OCI-LY7 (cell line): ENCODE data around the gene DNASE1L1.

Experiments used
- EZH2phosphoT487 ChIP-seq: fragments of 200-600 bp; sonication (generic); IDR thresholded peaks from 2 replicates; pipeline ENCODE4 v1.6.1; 2018; ENCODE audit warnings: low read depth, borderline replicate concordance, mild to moderate bottlenecking, mixed run types, antibody characterized with exemption, low read length, moderate library complexity, mixed read lengths
- TF ChIP-seq, protein P1 (sequence below): fragments of 200-600 bp; sonication (generic); conservative IDR thresholded peaks from 2 replicates; pipeline ENCODE4 v1.5.1; 2014; ENCODE audit warnings: mild to moderate bottlenecking, antibody characterized with exemption, low read length, moderate library complexity, mixed read lengths

DNA sequence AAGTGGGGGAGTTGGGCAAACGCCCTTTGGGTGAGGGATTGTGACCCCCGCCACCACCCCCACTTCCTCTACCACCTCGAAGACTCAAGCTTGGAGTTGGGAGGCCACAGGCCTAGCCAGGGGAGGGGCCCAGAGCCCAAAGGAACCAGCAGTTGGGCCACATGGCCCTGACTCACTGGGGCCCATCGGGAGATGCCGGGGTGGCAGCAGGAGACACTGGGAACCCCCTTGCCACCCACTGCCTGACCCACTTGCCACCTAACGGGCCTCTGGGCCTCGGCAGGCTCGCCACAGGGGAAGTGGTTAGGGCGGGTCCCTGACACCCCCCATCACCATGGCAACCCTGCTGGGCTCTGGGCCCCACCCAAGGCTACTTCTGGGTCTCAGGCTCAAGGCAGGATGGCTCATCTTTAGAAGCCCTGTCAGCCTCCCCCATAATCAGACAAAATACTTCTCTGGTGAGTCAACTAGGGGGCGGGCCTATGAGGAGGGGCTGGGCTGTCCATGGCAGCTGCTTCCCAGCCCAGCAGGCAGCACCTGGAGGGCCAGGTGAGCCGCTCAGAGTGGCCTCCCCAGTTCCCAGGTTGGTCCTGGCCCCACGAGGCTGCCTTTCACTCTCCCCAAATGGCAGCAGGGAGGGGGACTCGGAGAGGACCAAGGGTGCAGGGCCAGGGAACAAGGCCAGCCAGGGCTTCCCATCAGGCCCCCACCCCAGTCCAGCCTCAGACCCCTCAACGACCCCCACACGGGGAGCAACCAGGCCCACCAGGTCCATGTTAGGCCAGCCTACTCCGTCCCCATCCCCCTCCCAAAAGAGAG lies 40.2 kb downstream of the DNASE1L1 start:
- TF ChIP-seq, protein P1, sequence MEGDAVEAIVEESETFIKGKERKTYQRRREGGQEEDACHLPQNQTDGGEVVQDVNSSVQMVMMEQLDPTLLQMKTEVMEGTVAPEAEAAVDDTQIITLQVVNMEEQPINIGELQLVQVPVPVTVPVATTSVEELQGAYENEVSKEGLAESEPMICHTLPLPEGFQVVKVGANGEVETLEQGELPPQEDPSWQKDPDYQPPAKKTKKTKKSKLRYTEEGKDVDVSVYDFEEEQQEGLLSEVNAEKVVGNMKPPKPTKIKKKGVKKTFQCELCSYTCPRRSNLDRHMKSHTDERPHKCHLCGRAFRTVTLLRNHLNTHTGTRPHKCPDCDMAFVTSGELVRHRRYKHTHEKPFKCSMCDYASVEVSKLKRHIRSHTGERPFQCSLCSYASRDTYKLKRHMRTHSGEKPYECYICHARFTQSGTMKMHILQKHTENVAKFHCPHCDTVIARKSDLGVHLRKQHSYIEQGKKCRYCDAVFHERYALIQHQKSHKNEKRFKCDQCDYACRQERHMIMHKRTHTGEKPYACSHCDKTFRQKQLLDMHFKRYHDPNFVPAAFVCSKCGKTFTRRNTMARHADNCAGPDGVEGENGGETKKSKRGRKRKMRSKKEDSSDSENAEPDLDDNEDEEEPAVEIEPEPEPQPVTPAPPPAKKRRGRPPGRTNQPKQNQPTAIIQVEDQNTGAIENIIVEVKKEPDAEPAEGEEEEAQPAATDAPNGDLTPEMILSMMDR, result no peak
- no peak for TF ChIP-seq EZH2phosphoT487
